GM06990 (cell line): Measurements from ENCODE around the gene LINC00237.

Experiments
- DNase-seq: peaks from one replicate; pipeline ENCODE4 v3.0.0-alpha.2; 2011; ENCODE audit not compliant: insufficient read length; ENCODE audit errors: extremely low read depth
- H3K27me3 ChIP-seq: replicated peaks from 2 replicates; pipeline ENCODE4 v1.6.0; 2011; ENCODE audit warnings: low read length; ENCODE audit not compliant: control insufficient read depth, insufficient read depth
- H3K36me3 ChIP-seq: 2 replicates; pipeline ENCODE4 v1.5.1; 2011; ENCODE audit warnings: low read length; ENCODE audit not compliant: control insufficient read depth, insufficient read depth
- H3K4me3 ChIP-seq: replicated peaks from 2 replicates; pipeline ENCODE4 v1.5.1; 2011; ENCODE audit warnings: low read depth, mild to moderate bottlenecking, control low read depth, low read length
- TF ChIP-seq, protein P1 (sequence below): IDR thresholded peaks from 2 replicates; pipeline ENCODE4 v1.5.1; 2011; ENCODE audit warnings: low read length, control low read depth, mild to moderate bottlenecking, inconsistent platforms; ENCODE audit not compliant: insufficient read depth, poor library complexity, severe bottlenecking

Gene LINC00237

DNA sequence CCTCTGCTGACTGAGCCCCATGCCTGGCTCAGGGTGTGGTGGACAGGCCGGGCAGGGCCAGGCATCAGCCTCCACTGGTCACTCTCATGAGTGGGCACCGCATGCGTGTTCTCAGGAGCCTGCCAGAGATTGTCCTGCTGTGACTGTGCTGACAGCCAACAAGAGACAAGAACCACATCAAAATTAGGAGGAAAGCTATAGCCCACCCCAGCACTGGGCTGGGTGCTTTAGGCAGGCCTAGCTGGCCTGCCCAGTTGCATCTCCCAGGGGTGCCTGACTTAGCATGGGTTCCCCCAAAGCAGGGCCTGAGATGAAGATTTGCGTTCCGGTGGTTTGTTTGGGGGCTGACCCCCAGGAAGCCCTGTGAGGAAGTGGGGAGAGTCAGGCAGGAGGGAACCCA, 53.9 kb downstream of the LINC00237 start:
- TF ChIP-seq, protein P1, sequence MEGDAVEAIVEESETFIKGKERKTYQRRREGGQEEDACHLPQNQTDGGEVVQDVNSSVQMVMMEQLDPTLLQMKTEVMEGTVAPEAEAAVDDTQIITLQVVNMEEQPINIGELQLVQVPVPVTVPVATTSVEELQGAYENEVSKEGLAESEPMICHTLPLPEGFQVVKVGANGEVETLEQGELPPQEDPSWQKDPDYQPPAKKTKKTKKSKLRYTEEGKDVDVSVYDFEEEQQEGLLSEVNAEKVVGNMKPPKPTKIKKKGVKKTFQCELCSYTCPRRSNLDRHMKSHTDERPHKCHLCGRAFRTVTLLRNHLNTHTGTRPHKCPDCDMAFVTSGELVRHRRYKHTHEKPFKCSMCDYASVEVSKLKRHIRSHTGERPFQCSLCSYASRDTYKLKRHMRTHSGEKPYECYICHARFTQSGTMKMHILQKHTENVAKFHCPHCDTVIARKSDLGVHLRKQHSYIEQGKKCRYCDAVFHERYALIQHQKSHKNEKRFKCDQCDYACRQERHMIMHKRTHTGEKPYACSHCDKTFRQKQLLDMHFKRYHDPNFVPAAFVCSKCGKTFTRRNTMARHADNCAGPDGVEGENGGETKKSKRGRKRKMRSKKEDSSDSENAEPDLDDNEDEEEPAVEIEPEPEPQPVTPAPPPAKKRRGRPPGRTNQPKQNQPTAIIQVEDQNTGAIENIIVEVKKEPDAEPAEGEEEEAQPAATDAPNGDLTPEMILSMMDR = no peak

GRCh38 chr20:21050710-21051109, 55.4 kb downstream of the LINC00237 start:
- no peak for DNase-seq
- Histone ChIP-seq H3K4me3 (no peak overlapping the region), H3K27me3 (no peaks in the 10 kb centered on the region)

More for the DNA sequence above, 53.9 kb downstream of the LINC00237 start:
- no peaks in the 10 kb centered on the region for H3K27me3 ChIP-seq
- no peaks in the 10 kb centered on the region for H3K36me3 ChIP-seq
- H3K4me3 ChIP-seq = no peak overlapping the region
- DNase-seq = no peak

GRCh38 chr20:21049305-21049828, 56.8 kb downstream of the LINC00237 start:
- H3K27me3 ChIP-seq = no peaks in the 10 kb centered on the region
- H3K36me3 ChIP-seq = no peaks in the 10 kb centered on the region
- H3K4me3 ChIP-seq = no peak overlapping the region
- TF ChIP-seq, protein P1 = no peak
- DNase-seq = no peak

More at GRCh38 chr20:21050710-21051109, 55.4 kb downstream of the LINC00237 start:
- TF ChIP-seq, protein P1 = no peak
- no peaks in the 10 kb centered on the region for H3K36me3 ChIP-seq

DNA sequence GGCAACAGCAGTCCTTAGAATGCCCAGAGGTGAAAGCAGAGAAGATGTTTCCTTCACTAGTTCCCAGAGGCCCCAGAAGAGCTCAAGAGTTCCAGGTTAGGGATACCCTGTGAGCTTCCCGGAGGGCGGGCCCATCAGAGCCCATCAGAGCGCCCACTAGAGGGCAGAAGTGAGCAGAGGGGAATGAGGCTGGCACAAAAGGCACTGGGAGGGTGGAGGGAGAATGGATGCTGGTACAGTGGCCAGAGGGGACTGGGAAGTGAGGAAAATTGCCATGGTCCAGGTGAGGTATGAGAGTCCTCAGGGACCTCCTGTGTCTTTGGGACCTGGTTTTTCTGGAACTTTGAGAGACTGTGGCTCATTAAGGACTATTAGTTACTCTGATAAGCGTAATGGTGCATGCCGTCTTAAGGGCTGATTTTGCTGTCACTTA, 57.3 kb downstream of the LINC00237 start:
- DNase-seq = peak; percentile 17

DNA sequence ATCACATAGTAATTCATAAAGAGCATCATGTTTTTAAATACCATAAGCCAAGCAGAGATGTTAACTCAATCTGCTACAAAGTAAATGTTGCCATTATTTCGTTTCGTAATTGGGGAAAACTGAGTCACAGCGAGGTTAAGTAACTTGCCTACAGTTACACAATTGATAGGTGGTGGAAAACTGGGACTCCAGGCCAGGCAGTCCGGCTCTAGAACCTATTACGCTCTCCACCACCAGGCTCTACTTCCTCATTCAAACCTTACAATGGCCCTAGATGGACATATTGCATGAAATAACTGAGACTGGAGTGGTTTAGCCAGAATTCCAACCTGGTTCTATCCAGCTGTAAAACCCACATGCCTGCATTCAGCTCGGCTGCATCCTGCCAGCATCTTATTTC, 58.2 kb downstream of the LINC00237 start:
- TF ChIP-seq, protein P1 = no peak
- no peak overlapping the region for H3K4me3 ChIP-seq
- DNase-seq = no peak
- H3K27me3 ChIP-seq = no peaks in the 10 kb centered on the region
- H3K36me3 ChIP-seq = no peaks in the 10 kb centered on the region

More for the DNA sequence above, 57.3 kb downstream of the LINC00237 start:
- Histone ChIP-seq H3K4me3 (no peak overlapping the region), H3K36me3 (no peaks in the 10 kb centered on the region), H3K27me3 (no peaks in the 10 kb centered on the region)
- TF ChIP-seq, protein P1 = peak; percentile 97
